Heart left ventricle (tissue), 16 donors: ENCODE results near the gene FARP1. TPM values are rescaled to one million over a fixed set of nuclear protein-coding genes. Genes with fewer than 3 reads are reported as not detected.
A peak's percentile ranks its signal among the peaks of the same experiment; 100 is the strongest.
"Not testable (repeated sequence)": the region's sequence is repeated elsewhere in the genome, so short reads cannot be mapped to it uniquely, and the experiment has no call there.

Experiments
- ATAC-seq, 4 donors: fragments of 200-7000 bp; cut with Tn5 transposase; one replicate each; pipeline ENCODE4 v1.9.1; 2020 to 2022; ENCODE audit warnings: moderate library complexity in 4 of 4, mild to moderate bottlenecking in 3 of 4, moderate number of reproducible peaks in 1 of 4
- DNase-seq, 5 donors: peaks; one replicate each; pipeline ENCODE4 v3.0.0-alpha.2; 2020
- H3K27ac ChIP-seq, 12 donors: fragments of 200-600 bp; sonication (generic) in 4 of 12; one replicate each; pipeline versions ENCODE4 v1.5.0 to v1.8.0; 2016 to 2022; ENCODE audit warnings: mild to moderate bottlenecking in 2 of 12
- H3K27me3 ChIP-seq, 9 donors: fragments of 200-600 bp; sonication (generic) in 2 of 9; one replicate each; pipeline versions ENCODE4 v1.5.1 to v1.8.0; 2016 to 2022; ENCODE audit warnings: mild to moderate bottlenecking in 3 of 9
- H3K36me3 ChIP-seq, 9 donors: fragments of 200-600 bp; sonication (generic) in 2 of 9; one replicate each; pipeline versions ENCODE4 v1.5.0 to v1.8.0; 2018 to 2022; ENCODE audit warnings: mild to moderate bottlenecking in 2 of 9
- H3K4me1 ChIP-seq, 12 donors: fragments of 200-600 bp; sonication (generic) in 4 of 12; one replicate each; pipeline versions ENCODE4 v1.5.0 to v1.8.0; 2016 to 2022; ENCODE audit warnings: mild to moderate bottlenecking in 3 of 12
- H3K4me3 ChIP-seq, 12 donors: fragments of 200-600 bp; sonication (generic) in 4 of 12; one replicate each; pipeline versions ENCODE4 v1.5.0 to v1.8.0; 2017 to 2022; ENCODE audit warnings: mild to moderate bottlenecking in 9 of 12, moderate library complexity in 4 of 12
- H3K9me3 ChIP-seq, 12 donors: fragments of 200-600 bp; sonication (generic) in 4 of 12; one replicate each; pipeline versions ENCODE4 v1.5.0 to v1.8.0; 2016 to 2022; ENCODE audit warnings: mild to moderate bottlenecking in 1 of 12
- POLR2A ChIP-seq, 2 donors: fragments of 450-650 bp; IDR thresholded peaks; one replicate each; pipeline ENCODE4 v1.6.1; 2017; ENCODE audit warnings: antibody characterized with exemption in 2 of 2, mild to moderate bottlenecking in 2 of 2, moderate library complexity in 2 of 2
- WGBS, 4 donors: extraction: QIAGEN DNeasy Blood & Tissue Kit in 2 of 4; methylation state at CpG; one replicate each; pipeline versions ENCODE4 v1.1.5 to v1.1.7; 2013 to 2018; 5-methylcytosine and 5-hydroxymethylcytosine counted together
- intact Hi-C, 10 donors: fragments of 100-400 bp; cut with DNase I; formaldehyde crosslinking; loops; one replicate each; pipeline versions ENCODE4 v1.11.1 to v1.14.2; 2022
- polyA plus RNA-seq, 2 donors: library from polyadenylated mRNA; stranded (reverse); fragments of 200-250 nt; gene quantifications; one replicate each; pipeline ENCODE4 v1.2.3, GENCODE V29; 2013
- total RNA-seq, 9 donors: library from RNA; depleted of rRNA in 2 of 9; stranded (reverse); fragments of >200 nt in 2 of 9; fragmentation: NEBNext Ultra II Directional in 3 of 9; extraction: Animal tissue kit (Norgen Biotek cat#: 25700) in 3 of 9; gene quantifications; one replicate each; pipeline versions ENCODE4 v1.1.0 to v1.2.4, GENCODE V29; 2016 to 2023
- TF ChIP-seq, protein P1 (sequence below), 12 donors: fragments of 200-600 bp; sonication (generic) in 4 of 12; IDR thresholded peaks; one replicate each; pipeline versions ENCODE4 v1.5.0 to v1.8.0; 2018 to 2022; ENCODE audit warnings: antibody characterized with exemption in 12 of 12, mild to moderate bottlenecking in 5 of 12
- donor health status: ischemic (EF 13 %, LVEDD 7.1; RV severe dilation, severe dysfunction).
- donor health status: healthy with polysubstance abuse.
- donor health status: DM: no; HTN: yes; CAD: no.
- donor health status: DM: no; HTN: no; CAD: no.
- donor health status: ischemic (EF 25% LVEDD 6.9; RV normal size, moderate dysfunction).
- donor health status: ischemic (EF 25% LVEDD 5.7; RV mildly dilated, moderate dysfunction).
- donor health status: healthy.
- donor health status: DM: yes; HTN: yes; CAD: no.
- donor health status: ischemic (EF 35%, LVEDD 5.7; RV mildly dilated, moderate dysfunction).
- donor health status: nonischemic (EF 11% LVEDD 7.7; RV severe dilation, severe dysfunction).
- donor health status: DM: yes; HTN: yes; CAD: no.
- donor health status: PGD.
- donor health status: ischemic (EF 29% LVEDD 5.4; RV normal size, mild dysfunction).
- donor health status: nonischemic (EF 23%, LVEDD 6.1; RV moderate dilation, normal function).

Gene FARP1
- total and polyA plus RNA-seq, 11 donors, result 7.7 to 51.8 (median 22.3) TPM

DNA sequence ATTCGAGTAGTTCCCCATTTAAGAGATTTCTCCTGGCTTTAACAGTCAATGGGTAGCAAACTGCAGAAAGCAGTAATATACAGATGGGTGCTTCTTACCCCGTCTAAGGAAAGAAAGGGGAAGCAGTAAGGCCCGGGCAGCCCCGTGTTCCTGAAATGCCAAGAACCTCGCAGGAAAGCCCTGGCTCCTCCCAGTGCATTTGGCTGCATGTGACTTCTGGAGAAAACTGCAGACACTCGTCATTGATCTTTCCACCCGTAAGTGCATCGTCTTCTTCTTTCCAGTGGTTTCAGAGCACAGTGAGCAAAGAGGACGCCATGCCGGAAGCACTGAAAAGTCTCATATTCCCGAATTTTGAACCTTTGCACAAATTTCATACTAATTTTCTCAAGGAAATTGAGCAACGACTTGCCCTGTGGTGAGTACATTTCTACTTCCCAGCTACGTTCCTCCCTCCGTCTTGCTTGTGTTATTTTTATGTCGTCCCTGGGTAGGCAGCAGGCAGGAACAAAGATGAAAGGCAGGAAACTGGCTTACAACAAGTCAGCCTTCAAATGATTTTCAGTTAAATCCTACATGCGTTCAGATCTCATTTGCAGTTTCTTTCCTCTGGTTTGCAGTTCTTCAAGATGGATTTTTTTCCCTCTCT is 268.8 kb downstream of the FARP1 start:
- H3K4me1 ChIP-seq, result no peaks in the 10 kb centered on the region
- DNase-seq, result peak in 4 of 5 donors; percentile 29 to 65 (median 40)
- peak overlapping the region in 2 of 12 donors; percentile 10 to 23 for H3K4me3 ChIP-seq
- H3K9me3 ChIP-seq, result no peaks in the 10 kb centered on the region
- WGBS, 4 donors, result 72 to 85% (median 77%) methylated on average over 16 of the region's 16 CpGs
- TF ChIP-seq, protein P1, sequence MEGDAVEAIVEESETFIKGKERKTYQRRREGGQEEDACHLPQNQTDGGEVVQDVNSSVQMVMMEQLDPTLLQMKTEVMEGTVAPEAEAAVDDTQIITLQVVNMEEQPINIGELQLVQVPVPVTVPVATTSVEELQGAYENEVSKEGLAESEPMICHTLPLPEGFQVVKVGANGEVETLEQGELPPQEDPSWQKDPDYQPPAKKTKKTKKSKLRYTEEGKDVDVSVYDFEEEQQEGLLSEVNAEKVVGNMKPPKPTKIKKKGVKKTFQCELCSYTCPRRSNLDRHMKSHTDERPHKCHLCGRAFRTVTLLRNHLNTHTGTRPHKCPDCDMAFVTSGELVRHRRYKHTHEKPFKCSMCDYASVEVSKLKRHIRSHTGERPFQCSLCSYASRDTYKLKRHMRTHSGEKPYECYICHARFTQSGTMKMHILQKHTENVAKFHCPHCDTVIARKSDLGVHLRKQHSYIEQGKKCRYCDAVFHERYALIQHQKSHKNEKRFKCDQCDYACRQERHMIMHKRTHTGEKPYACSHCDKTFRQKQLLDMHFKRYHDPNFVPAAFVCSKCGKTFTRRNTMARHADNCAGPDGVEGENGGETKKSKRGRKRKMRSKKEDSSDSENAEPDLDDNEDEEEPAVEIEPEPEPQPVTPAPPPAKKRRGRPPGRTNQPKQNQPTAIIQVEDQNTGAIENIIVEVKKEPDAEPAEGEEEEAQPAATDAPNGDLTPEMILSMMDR (IDR thresholded peaks at IDR 0.05), result no peak
- no peak for TF ChIP-seq POLR2A (IDR thresholded peaks at IDR 0.05)
- H3K27me3 ChIP-seq, result no peaks in the 10 kb centered on the region
- intact Hi-C loops, result no loop called here
- peak in 3 of 4 donors; percentile 52 to 82 (median 73) for ATAC-seq
- peak overlapping the region in 2 of 12 donors; percentile 22 to 77 for H3K27ac ChIP-seq
- H3K36me3 ChIP-seq, result peaks cover 0 to 64% (median 12%) of the 10 kb centered on the region in 9 donors

DNA sequence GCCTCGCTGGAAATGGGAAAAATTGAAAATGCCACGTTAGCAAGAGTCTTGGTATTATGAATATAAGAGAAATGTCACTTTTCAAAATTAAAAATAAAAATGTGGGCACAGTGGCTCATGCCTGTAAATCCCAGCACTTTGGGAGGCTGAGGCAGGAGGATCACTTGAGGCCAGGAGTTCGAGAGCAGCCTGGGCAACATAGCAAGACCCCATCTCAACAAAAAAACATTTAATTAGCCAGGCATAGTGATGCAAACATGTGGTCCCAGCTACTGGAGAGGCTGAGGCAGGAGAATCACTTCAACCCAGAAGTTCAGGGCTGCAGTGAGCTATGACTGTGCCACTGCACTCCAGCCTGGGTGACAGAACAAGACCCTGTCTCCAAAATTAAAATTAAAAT is 270.4 kb downstream of the FARP1 start:
- peaks cover 0 to 71% (median 13%) of the 10 kb centered on the region in 9 donors for H3K36me3 ChIP-seq
- intact Hi-C loops, H3K4me3 ChIP-seq, H3K9me3 ChIP-seq, H3K27me3 ChIP-seq, DNase-seq, H3K4me1 ChIP-seq, ATAC-seq, H3K27ac ChIP-seq: not testable (repeated sequence)
- WGBS, 4 donors, result 96 to 100% (median 98%) methylated on average over 3 of the region's 3 CpGs

DNA sequence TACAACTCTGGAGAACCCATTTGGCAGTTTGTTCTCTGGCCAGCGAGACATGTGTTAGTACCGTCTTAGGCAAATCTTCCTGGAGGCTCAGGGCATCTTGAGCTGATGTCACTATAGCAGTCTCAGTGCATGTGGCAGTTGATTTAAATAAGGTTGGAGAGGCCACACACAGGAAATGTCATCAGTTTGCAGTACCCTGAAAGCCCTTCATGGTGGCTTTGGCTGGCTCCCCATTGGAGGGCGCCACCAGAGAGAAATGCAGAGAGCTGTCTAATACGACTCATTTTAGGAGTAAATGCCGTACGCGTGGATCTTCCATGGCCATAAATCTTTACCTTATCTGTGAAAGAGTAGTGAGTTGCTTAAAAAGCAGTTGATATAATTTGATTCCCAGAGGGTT is 270.9 kb downstream of the FARP1 start:
- Histone ChIP-seq H3K9me3 (no peaks in the 10 kb centered on the region), H3K27me3 (no peaks in the 10 kb centered on the region), H3K27ac (no peak overlapping the region), H3K36me3 (peaks cover 0 to 76% (median 13%) of the 10 kb centered on the region in 9 donors), H3K4me1 (no peaks in the 10 kb centered on the region), H3K4me3 (no peak overlapping the region)
- 84 to 96% (median 92%) methylated on average over 7 of the region's 7 CpGs for WGBS, 4 donors
- TF ChIP-seq, protein P1 (IDR thresholded peaks at IDR 0.05), result no peak
- no peak for TF ChIP-seq POLR2A (IDR thresholded peaks at IDR 0.05)
- DNase-seq, result no peak
- intact Hi-C loops, result no loop called here
- ATAC-seq, result no peak

DNA sequence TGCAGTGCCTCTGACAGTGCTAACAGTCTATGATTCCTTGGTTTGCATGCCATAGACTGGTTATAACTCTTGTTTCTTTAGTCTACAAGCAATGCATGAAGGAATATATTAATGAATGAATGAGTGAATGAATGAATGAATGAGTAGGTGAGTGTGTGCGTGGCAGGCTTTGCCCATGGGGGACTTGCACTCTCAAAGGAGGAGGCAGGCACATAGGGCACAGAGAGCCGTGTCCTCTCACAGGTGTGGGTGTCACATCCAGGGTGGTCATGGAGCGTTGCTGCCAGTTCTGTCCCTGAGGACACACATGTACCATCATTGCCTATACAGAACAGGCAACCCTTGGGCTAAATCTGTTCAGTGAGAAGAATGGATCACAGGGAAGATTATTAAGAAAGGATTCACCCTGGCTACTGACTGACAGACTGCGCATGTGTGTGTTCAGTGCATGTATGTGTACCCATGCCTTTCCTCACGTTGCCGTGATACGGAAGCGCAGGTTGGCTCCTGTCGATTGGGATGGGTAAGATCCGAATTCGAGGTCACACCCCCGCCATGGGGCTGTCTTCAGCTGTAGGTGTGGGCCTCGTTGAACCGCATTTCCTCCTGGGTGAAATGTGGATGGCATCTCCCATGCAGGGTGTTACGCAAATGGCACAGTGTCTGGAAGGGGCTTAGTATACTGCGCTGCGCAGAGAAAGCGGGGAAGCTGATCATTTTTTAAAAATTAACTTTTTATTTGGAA is 272.6 kb downstream of the FARP1 start:
- no peak for ATAC-seq
- no peaks in the 10 kb centered on the region for H3K9me3 ChIP-seq
- H3K36me3 ChIP-seq, result peaks cover 0 to 72% (median 13%) of the 10 kb centered on the region in 9 donors
- H3K4me1 ChIP-seq, result no peaks in the 10 kb centered on the region
- no peaks in the 10 kb centered on the region for H3K27me3 ChIP-seq
- H3K4me3 ChIP-seq, result no peak overlapping the region
- no peak for TF ChIP-seq POLR2A (IDR thresholded peaks at IDR 0.05)
- TF ChIP-seq, protein P1 (IDR thresholded peaks at IDR 0.05), result no peak
- intact Hi-C loops, result no loop called here
- WGBS, 4 donors, result 94 to 98% (median 95%) methylated on average over 18 of the region's 18 CpGs
- H3K27ac ChIP-seq, result no peak overlapping the region
- no peak for DNase-seq
